Measurements from ENCODE around the gene LIPK. TPM values are rescaled to one million over a fixed set of nuclear protein-coding genes. Genes with fewer than 3 reads are reported as not detected.

Gene LIPK
- polyA plus RNA-seq, 2 of the 4 experiments (the other 2 are of a cell fraction), result 0.05 TPM; not detected in 1

GRCh38 chr10:88782222-88782621 is 76.2 kb downstream of the LIPK start:
- 84% methylated on average over 3 of the region's 3 CpGs for WGBS (ENCODE audit: missing lambda C conversion rate)
- Histone ChIP-seq H3K4me3 (no peak overlapping the region), H3K27ac (no peak overlapping the region), H3K4me2 (no peak overlapping the region), H3K9me3 (no peaks in the 10 kb centered on the region), H3K4me1 (no peaks in the 10 kb centered on the region)
- ATAC-seq (no peak), DNase-seq (ENCODE audit: low read depth in 1 of 2, low spot score in 1 of 2) (no peak), FAIRE-seq (no peak)
- TF ChIP-seq RCOR1 (IDR thresholded peaks at IDR 0.05; ENCODE audit: low read depth, low read length) (no peak), HES2 (IDR thresholded peaks at IDR 0.05) (no peak), HMGXB4 (CRISPR knock-in tag; IDR thresholded peaks at IDR 0.05; ENCODE audit: borderline replicate concordance) (no peak)
- ChIA-PET CTCF (no interaction called here), POLR2A (no interaction called here)

- Histone ChIP-seq H3K4me1 (no peaks in the 10 kb centered on the region), H3K27ac (no peak overlapping the region), H3K4me3 (no peak overlapping the region), H3K9me3 (no peaks in the 10 kb centered on the region), H3K4me2 (no peak overlapping the region)
- 59% methylated on average over 3 of the region's 3 CpGs for WGBS (ENCODE audit: missing lambda C conversion rate)
- ATAC-seq (no peak), FAIRE-seq (no peak), DNase-seq (ENCODE audit: low read depth in 1 of 2, low spot score in 1 of 2) (no peak)
- CTCF ChIA-PET, result no interaction called here
- POLR2A ChIA-PET, result no interaction called here
- TF ChIP-seq CBX2 (IDR thresholded peaks at IDR 0.05; ENCODE audit: borderline replicate concordance, low read depth), result no peak
- no peak for TF ChIP-seq ZSCAN20 (CRISPR knock-in tag; IDR thresholded peaks at IDR 0.05)
- no peak for TF ChIP-seq USF2 (IDR thresholded peaks at IDR 0.05)
- no peak for TF ChIP-seq PBX3 (IDR thresholded peaks at IDR 0.05)
- no peak for TF ChIP-seq HEYL (CRISPR knock-in tag; IDR thresholded peaks at IDR 0.05)
- TF ChIP-seq FOXS1 (CRISPR knock-in tag; IDR thresholded peaks at IDR 0.05), result no peak
- TF ChIP-seq ZFP36 (IDR thresholded peaks at IDR 0.05; ENCODE audit: borderline replicate concordance, partially characterized antibody), result no peak
- TF ChIP-seq RARB (CRISPR knock-in tag; IDR thresholded peaks at IDR 0.05), result no peak
Observed at GRCh38 chr10:88783724-88784123, 77.7 kb downstream of the LIPK start.

GRCh38 chr10:88786032-88786770 is 80.2 kb downstream of the LIPK start:
- Histone ChIP-seq H3K9me3 (no peaks in the 10 kb centered on the region), H3K4me1 (no peaks in the 10 kb centered on the region), H3K4me3 (no peak overlapping the region), H3K4me2 (no peak overlapping the region), H3K27ac (no peak overlapping the region)
- no peak for DNase-seq (ENCODE audit: low read depth in 1 of 2, low spot score in 1 of 2)
- no peak for ATAC-seq
- no peak for FAIRE-seq
- 72% methylated on average over 10 of the region's 10 CpGs for WGBS (ENCODE audit: missing lambda C conversion rate)
- CTCF ChIA-PET, result no interaction called here
- POLR2A ChIA-PET, result no interaction called here
- TF ChIP-seq EHF (CRISPR knock-in tag; IDR thresholded peaks at IDR 0.05) (no peak), HDAC2 (IDR thresholded peaks at IDR 0.05) (no peak), CBX2 (IDR thresholded peaks at IDR 0.05; ENCODE audit: borderline replicate concordance, low read depth) (no peak), ATOH8 (CRISPR knock-in tag; IDR thresholded peaks at IDR 0.05; ENCODE audit: low read depth) (no peak), NFE2L2 (conservative IDR thresholded peaks at IDR 0.05; ENCODE audit: low read length) (no peak), FOXS1 (CRISPR knock-in tag; IDR thresholded peaks at IDR 0.05) (no peak), HMGXB4 (CRISPR knock-in tag; IDR thresholded peaks at IDR 0.05; ENCODE audit: borderline replicate concordance) (no peak), FOSB (CRISPR knock-in tag; IDR thresholded peaks at IDR 0.05) (no peak), NPAS2 (CRISPR knock-in tag; IDR thresholded peaks at IDR 0.05; ENCODE audit: borderline replicate concordance) (no peak), GATA3 (IDR thresholded peaks at IDR 0.05; ENCODE audit: borderline replicate concordance) (no peak), ESRRA (IDR thresholded peaks at IDR 0.05; ENCODE audit: borderline replicate concordance, low read length) (no peak), CEBPB (IDR thresholded peaks at IDR 0.05) (no peak), EHMT2 (IDR thresholded peaks at IDR 0.05; ENCODE audit: low read depth) (no peak), ZNF302 (CRISPR knock-in tag; IDR thresholded peaks at IDR 0.05) (no peak), SREBF2 (IDR thresholded peaks at IDR 0.05) (no peak)
